GM23248 (cell line): ENCODE measurements around the gene DCDC1.

Experiments
- EZH2 ChIP-seq: fragments of 200-600 bp; sonication (generic); IDR thresholded peaks from 2 replicates; pipeline ENCODE4 v1.6.1; 2018; ENCODE audit warnings: antibody characterized with exemption, mild to moderate bottlenecking; ENCODE audit not compliant: insufficient read depth, poor library complexity, severe bottlenecking
- EZH2phosphoT487 ChIP-seq: fragments of 200-600 bp; sonication (generic); IDR thresholded peaks from 2 replicates; pipeline ENCODE4 v1.6.1; 2018; ENCODE audit warnings: antibody characterized with exemption, moderate library complexity, mild to moderate bottlenecking, low read depth; ENCODE audit not compliant: insufficient read depth

DNA sequence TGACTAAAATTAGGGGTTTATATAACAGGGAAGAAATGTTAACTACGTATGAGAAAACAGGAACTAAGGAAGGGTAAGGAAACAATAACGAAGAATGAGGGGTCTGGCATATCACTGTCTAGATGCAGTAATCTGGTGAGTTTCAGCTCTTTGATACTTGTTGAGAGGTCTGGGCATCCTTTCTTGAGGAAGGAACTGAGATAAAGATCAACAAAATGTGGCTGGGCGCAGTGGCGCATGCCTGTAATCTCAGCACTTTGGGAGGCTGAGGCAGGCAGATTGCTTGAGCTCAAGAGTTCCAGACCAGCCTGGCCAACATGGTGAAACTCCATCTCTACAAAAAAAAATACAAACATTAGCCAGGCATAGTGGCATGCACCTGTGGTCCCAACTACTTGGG, 2.7 kb downstream of the DCDC1 start:
- TF ChIP-seq EZH2 (no peak), EZH2phosphoT487 (no peak)
